Thyroid gland (tissue), 4 donors: ENCODE measurements around the gene NMRK2. TPM values are rescaled to one million over a fixed set of nuclear protein-coding genes. Genes with fewer than 3 reads are reported as not detected.

Experiments
- DNase-seq, 2 donors: peaks; one replicate each; pipeline ENCODE4 v3.0.0-alpha.2; 2019
- H3K27ac ChIP-seq, 3 donors: fragments of 200-600 bp; sonication (generic); 1 replicate in 2 of 3; 2 replicates in 1 of 3; pipeline ENCODE4 v1.5.1; 2016 to 2019; ENCODE audit warnings: mild to moderate bottlenecking in 1 of 3, moderate library complexity in 1 of 3
- H3K27me3 ChIP-seq: fragments of 200-600 bp; sonication (generic); one replicate; pipeline ENCODE4 v1.5.1; 2019
- H3K36me3 ChIP-seq, 2 donors: fragments of 200-600 bp; sonication (generic); one replicate each; pipeline ENCODE4 v1.5.1; 2016 to 2019
- H3K4me1 ChIP-seq, 2 donors: fragments of 200-600 bp; sonication (generic); one replicate each; pipeline ENCODE4 v1.5.1; 2017 to 2019
- H3K4me3 ChIP-seq, 3 donors: fragments of 200-600 bp; sonication (generic); replicated peaks in 1 of 3; 1 replicate in 2 of 3; 2 replicates in 1 of 3; pipeline ENCODE4 v1.5.1; 2016; ENCODE audit warnings: mild to moderate bottlenecking in 1 of 3
- H3K9me3 ChIP-seq: fragments of 200-600 bp; sonication (generic); one replicate; pipeline ENCODE4 v1.5.1; 2017
- CTCF ChIP-seq, 6 experiments: fragments of 200-600 bp in 3 of 6; fragments of 450-650 bp in 3 of 6; sonication (generic) in 3 of 6; IDR thresholded peaks; one replicate each; pipeline ENCODE4 v1.5.1; 2016 to 2019; ENCODE audit warnings: antibody characterized with exemption in 6 of 6, mild to moderate bottlenecking in 2 of 6, inconsistent platforms in 1 of 6, moderate library complexity in 1 of 6
- POLR2A ChIP-seq, 2 donors: fragments of 450-650 bp; IDR thresholded peaks; one replicate each; pipeline ENCODE4 v1.6.1; 2017; ENCODE audit warnings: antibody characterized with exemption in 2 of 2, mild to moderate bottlenecking in 2 of 2, moderate library complexity in 1 of 2
- WGBS, 2 donors: methylation state at CpG; one replicate each; pipeline ENCODE4 v1.1.5; 2017; 5-methylcytosine and 5-hydroxymethylcytosine counted together
- intact Hi-C: fragments of 100-400 bp; cut with DNase I; formaldehyde crosslinking; loops from one replicate; pipeline ENCODE4 v1.15.1; 2023
- microRNA counts, 2 donors: library from miRNA; unstranded; fragments of <30 nt; microRNA quantifications; one replicate each; lab custom pipeline; 2016 to 2017
- microRNA-seq: library from miRNA; unstranded; fragments of <30 nt; microRNA quantifications from one replicate; pipeline ENCODE4, GENCODE V29; 2016
- small RNA-seq: library from RNA; depleted of rRNA; stranded (forward); fragments of <200 nt; gene quantifications from one replicate; pipeline ENCODE3, GENCODE V24; 2016
- total RNA-seq, 4 donors: library from RNA; depleted of rRNA; stranded (reverse); fragments of >200 nt; gene quantifications; one replicate each; pipeline ENCODE4 v1.2.3, GENCODE V29; 2016

The NMRK2 gene
- total RNA-seq, 4 donors from 2014 or later, result not detected

- TF ChIP-seq POLR2A (IDR thresholded peaks at IDR 0.05) (peak in 1 of 2 donors; percentile 47), CTCF (IDR thresholded peaks at IDR 0.05) (peak in 4 of 6 experiments; percentile 43 to 76 (median 62))
- Histone ChIP-seq H3K9me3 (no peaks in the 10 kb centered on the region), H3K27me3 (no peaks in the 10 kb centered on the region), H3K4me1 (peaks cover 24 to 40% of the 10 kb centered on the region in 2 donors), H3K36me3 (peaks cover 27 to 28% of the 10 kb centered on the region in 2 donors), H3K27ac (peak overlapping the region; percentile 67 to 99 (median 98)), H3K4me3 (peak overlapping the region in 1 of 3 donors; percentile 74)
- 2 to 3% methylated on average over 21 of the region's 21 CpGs for WGBS, 2 donors
- intact Hi-C loops, result loop anchor here (10.0 kb wide), 1 partner anchor 198 kb away; the partner anchor contains the start of genes ANKRD24 and SIRT6
- DNase-seq, result peak; percentile 78 to 83
Observed at GRCh38 chr19:3986260-3987041, 53.6 kb downstream of the NMRK2 start.

- peak overlapping the region; percentile 67 to 99 (median 98) for H3K27ac ChIP-seq
- H3K4me3 ChIP-seq, result no peak overlapping the region
- peaks cover 13 to 14% of the 10 kb centered on the region in 2 donors for H3K36me3 ChIP-seq
- TF ChIP-seq POLR2A (IDR thresholded peaks at IDR 0.05) (no peak), CTCF (IDR thresholded peaks at IDR 0.05) (peak; percentile 76 to 93 (median 86))
- peak; percentile 89 for DNase-seq
- 14 to 15% methylated on average over 30 of the region's 30 CpGs for WGBS, 2 donors
- intact Hi-C loops, result loop anchor here (10.0 kb wide), 1 partner anchor 197 kb away; the partner anchor contains the start of genes ANKRD24 and SIRT6
- peaks cover 24 to 40% of the 10 kb centered on the region in 2 donors for H3K4me1 ChIP-seq
- H3K27me3 ChIP-seq, result no peaks in the 10 kb centered on the region
- no peaks in the 10 kb centered on the region for H3K9me3 ChIP-seq
Observed at GRCh38 chr19:3987619-3988371, 54.9 kb downstream of the NMRK2 start.

DNA sequence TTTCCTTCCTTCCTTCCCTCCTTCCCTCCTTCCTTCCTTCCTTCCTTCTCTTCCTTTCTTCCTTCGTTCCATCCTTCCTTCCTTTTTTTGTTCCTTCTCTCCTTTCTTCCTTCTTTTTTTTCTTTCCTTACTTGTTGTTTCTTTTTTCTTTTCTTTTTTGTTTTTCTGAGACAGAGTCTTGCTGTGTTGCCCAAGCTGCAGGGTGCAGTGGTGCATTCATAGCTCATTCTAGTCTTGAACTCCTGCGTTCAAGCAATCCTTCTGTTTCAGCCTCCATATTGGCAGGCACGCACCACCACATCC, 57.9 kb downstream of the NMRK2 start:
- Histone ChIP-seq H3K27me3 (no peaks in the 10 kb centered on the region), H3K36me3 (no peaks in the 10 kb centered on the region), H3K4me3 (no peak overlapping the region), H3K9me3 (no peaks in the 10 kb centered on the region), H3K4me1 (peaks cover 12 to 24% of the 10 kb centered on the region in 2 donors), H3K27ac (no peak overlapping the region)
- TF ChIP-seq POLR2A (IDR thresholded peaks at IDR 0.05), result no peak
- no peak for TF ChIP-seq CTCF (IDR thresholded peaks at IDR 0.05)
- 73 to 79% methylated on average over 3 of the region's 3 CpGs for WGBS, 2 donors
- DNase-seq, result no peak
- intact Hi-C loops, result no loop called here

MicroRNAs within 50 kb of the gene (microRNA counts, 767-probe panel; counts per million panel counts)
- 0 counts per million in 2 donors for microRNA hsa-miR-637 (lab: Ali Mortazavi, UCI)

Small RNA genes within 50 kb of the gene (microRNA-seq; reads per million reads assigned to microRNA genes)
- not detected for gene MIR637

Small RNA genes within 50 kb of the gene (small RNA-seq; reads per million reads assigned to genes)
- gene RN7SL202P, result not detected
- 6.2 reads per million, percentile 88 among the genes with 10 or more reads in this experiment for gene SNORD37

Other genes with a start within 250 kb of the NMRK2 start
- 10 to 100 TPM; 23.2 to 42.4 (median 35.0) TPM for gene PIP5K1C, start 232.6 kb upstream of the NMRK2 start, total RNA-seq
- 10 to 100 TPM; 29.7 to 43.7 (median 39.8) TPM for gene TJP3, start 224.7 kb upstream of the NMRK2 start, total RNA-seq
- 10 to 100 TPM; 33.6 to 42.9 (median 38.1) TPM for gene APBA3, start 171.4 kb upstream of the NMRK2 start, total RNA-seq
- 100 to 1,000 TPM in 2 of 4 donors, 10 to 100 TPM in 2; 84.0 to 131 (median 102) TPM for gene MRPL54, start 170.4 kb upstream of the NMRK2 start, total RNA-seq
- not detected for gene RAX2, start 160.8 kb upstream of the NMRK2 start, total RNA-seq
- 10 to 100 TPM in 1 of 4 donors, 1 to 10 TPM in 2, under 1 TPM in 1; 0.93 to 14.7 (median 2.7) TPM for gene MATK, start 146.7 kb upstream of the NMRK2 start, total RNA-seq
- not detected for gene ZFR2, start 64.0 kb upstream of the NMRK2 start, total RNA-seq
- gene ATCAY, start 52.4 kb upstream of the NMRK2 start, total RNA-seq, result under 1 TPM in 1 of 4 donors, not detected in 3; 0.10 TPM
- 10 to 100 TPM; 29.6 to 61.7 (median 40.3) TPM for gene DAPK3, start 38.0 kb downstream of the NMRK2 start, total RNA-seq
- gene EEF2, start 52.4 kb downstream of the NMRK2 start, total RNA-seq, result 1,000 to 10,000 TPM; 1,432 to 2,189 (median 1,729) TPM
- gene PIAS4, start 74.7 kb downstream of the NMRK2 start, total RNA-seq, result 10 to 100 TPM; 14.7 to 32.3 (median 16.0) TPM
- gene ZBTB7A, start 133.8 kb downstream of the NMRK2 start, total RNA-seq, result 10 to 100 TPM; 45.3 to 85.3 (median 54.9) TPM
- 10 to 100 TPM; 59.4 to 95.3 (median 81.8) TPM for gene MAP2K2, start 191.1 kb downstream of the NMRK2 start, total RNA-seq
- gene CREB3L3, start 220.6 kb downstream of the NMRK2 start, total RNA-seq, result not detected
- gene SIRT6, start 249.5 kb downstream of the NMRK2 start, total RNA-seq, result 10 to 100 TPM; 11.9 to 39.3 (median 20.0) TPM
- gene ANKRD24, start 249.6 kb downstream of the NMRK2 start, total RNA-seq, result 1 to 10 TPM in 1 of 4 donors, under 1 TPM in 3; 0.54 to 1.2 (median 0.77) TPM